Endothelial cell of umbilical vein (primary cell): Measurements from ENCODE around the gene KY. TPM values are rescaled to one million over a fixed set of nuclear protein-coding genes. Genes with fewer than 3 reads are reported as not detected.

Experiments
- BruUV-seq: library from RNA; stranded (reverse); fragments of 400-500 nt; replicated peaks from 2 replicates; lab custom pipeline; 2021; lab: Mats Ljungman, UMichigan
- CTCF ChIA-PET: fragments of 300-600, 350-600 bp; sonication (Branson Sonifier 250); formaldehyde crosslinking; loops from one replicate; lab custom pipeline; 2021; ENCODE audit warnings: antibody characterized with exemption, inconsistent platforms; lab: Charles Lee
- POLR2A ChIA-PET: fragments of 300-600, 350-600 bp; sonication (Branson Sonifier 250); formaldehyde crosslinking; loops from one replicate; lab custom pipeline; 2021; ENCODE audit warnings: antibody characterized with exemption, inconsistent platforms; lab: Charles Lee
- DNase-seq: peaks from one replicate; pipeline ENCODE4 v3.0.0-alpha.2; 2011; ENCODE audit warnings: low read depth, low spot score
- FAIRE-seq: peaks from 2 replicates; lab custom pipeline; 2011; peaks lifted over from hg19 to GRCh38; lab: Jason Lieb, UNC
- H2AFZ ChIP-seq: 2 replicates; pipeline ENCODE4 v1.6.0; 2012; ENCODE audit warnings: low read depth, low read length, control low read depth, inconsistent platforms
- H3K27ac ChIP-seq: 2 replicates; pipeline ENCODE4 v1.5.1; 2011; ENCODE audit warnings: low read depth, mild to moderate bottlenecking, control low read depth, low read length, moderate library complexity; ENCODE audit not compliant: insufficient read depth
- H3K27me3 ChIP-seq, 2 experiments: 2 replicates each; pipeline versions ENCODE4 v1.6.0 to v1.6.1; 2011; ENCODE audit warnings: low read length in 2 of 2, mixed read lengths in 1 of 2; ENCODE audit not compliant: control insufficient read depth in 2 of 2, insufficient read depth in 2 of 2
- H3K36me3 ChIP-seq, 2 experiments: 2 replicates in 1 of 2; 3 replicates in 1 of 2; pipeline ENCODE4 v1.5.1; 2011; ENCODE audit warnings: low read length in 2 of 2, mild to moderate bottlenecking in 1 of 2, moderate library complexity in 1 of 2; ENCODE audit not compliant: control insufficient read depth in 2 of 2, insufficient read depth in 2 of 2; ENCODE audit errors: extremely low read depth in 1 of 2
- H3K4me1 ChIP-seq: 3 replicates; pipeline ENCODE4 v1.5.1; 2011; ENCODE audit warnings: mild to moderate bottlenecking, low read length; ENCODE audit not compliant: control insufficient read depth, insufficient read depth; ENCODE audit errors: extremely low read depth
- H3K4me2 ChIP-seq: 2 replicates; pipeline ENCODE4 v1.6.1; 2011; ENCODE audit warnings: low read length, control low read depth, mixed read lengths; ENCODE audit not compliant: insufficient read depth
- H3K4me3 ChIP-seq, 3 experiments: fragments of 200-600 bp in 1 of 3; sonication (generic), shearing (Covaris generic) in 1 of 3; replicated peaks in 1 of 3; 2 replicates each; pipeline ENCODE4 v1.5.1; 2011 to 2016; ENCODE audit warnings: control low read depth in 3 of 3, low read length in 3 of 3, mild to moderate bottlenecking in 2 of 3, inconsistent platforms in 1 of 3, low read depth in 1 of 3, moderate library complexity in 1 of 3; ENCODE audit not compliant: insufficient read depth in 1 of 3
- H3K79me2 ChIP-seq: 2 replicates; pipeline ENCODE4 v1.6.0; 2012; ENCODE audit warnings: low read length, inconsistent platforms; ENCODE audit not compliant: control insufficient read depth, insufficient read depth
- H3K9ac ChIP-seq: replicated peaks from 2 replicates; pipeline ENCODE3; 2011; ENCODE audit warnings: low read length, control low read depth; ENCODE audit not compliant: insufficient read depth; ENCODE audit errors: extremely low read depth
- H3K9me1 ChIP-seq: replicated peaks from 3 replicates; pipeline ENCODE4 v1.6.0; 2011; ENCODE audit warnings: mild to moderate bottlenecking, low read length; ENCODE audit not compliant: control insufficient read depth, insufficient read depth; ENCODE audit errors: extremely low read depth
- H3K9me3 ChIP-seq: replicated peaks from 2 replicates; pipeline ENCODE4 v1.5.1; 2012; ENCODE audit warnings: low read length, inconsistent platforms; ENCODE audit not compliant: control insufficient read depth, insufficient read depth
- H4K20me1 ChIP-seq: replicated peaks from 2 replicates; pipeline ENCODE3; 2011; ENCODE audit warnings: mild to moderate bottlenecking, low read length; ENCODE audit not compliant: control insufficient read depth, insufficient read depth; ENCODE audit errors: extremely low read depth
- CTCF ChIP-seq, 2 donors: IDR thresholded peaks; 1 replicate in 1 of 2; 2 replicates in 1 of 2; pipeline ENCODE4 v1.5.1; 2011; ENCODE audit warnings: low read length in 2 of 2, mild to moderate bottlenecking in 2 of 2, moderate library complexity in 2 of 2, control low read depth in 1 of 2, inconsistent platforms in 1 of 2, low read depth in 1 of 2; ENCODE audit not compliant: insufficient read depth in 1 of 2; ENCODE audit errors: extremely low read depth in 1 of 2
- EZH2 ChIP-seq: IDR thresholded peaks from 2 replicates; pipeline ENCODE4 v1.6.1; 2012; ENCODE audit warnings: borderline replicate concordance, low read depth, mild to moderate bottlenecking, moderate library complexity, low read length, inconsistent platforms; ENCODE audit not compliant: severe bottlenecking
- FOS ChIP-seq: IDR thresholded peaks from 2 replicates; pipeline ENCODE4 v1.6.1; 2011; ENCODE audit warnings: mild to moderate bottlenecking, low read length, moderate library complexity, borderline replicate concordance; ENCODE audit not compliant: insufficient read depth
- GATA2 ChIP-seq: IDR thresholded peaks from 2 replicates; pipeline ENCODE4 v1.7.0; 2011; ENCODE audit warnings: low read depth, mild to moderate bottlenecking, moderate library complexity, mixed read lengths, low read length; ENCODE audit not compliant: insufficient read length, insufficient read depth
- JUN ChIP-seq: IDR thresholded peaks from 2 replicates; pipeline ENCODE4 v1.6.1; 2011; ENCODE audit warnings: borderline replicate concordance, low read depth; ENCODE audit not compliant: insufficient read length, insufficient read depth
- MAX ChIP-seq: IDR thresholded peaks from 2 replicates; pipeline ENCODE4 v1.6.1; 2011; ENCODE audit not compliant: insufficient read depth, insufficient read length
- MYC ChIP-seq: IDR thresholded peaks from one replicate; pipeline ENCODE4 v1.6.1; 2011; ENCODE audit warnings: mild to moderate bottlenecking, low read depth, low read length
- POLR2A ChIP-seq: IDR thresholded peaks from 2 replicates; pipeline ENCODE4 v1.6.1; 2012; ENCODE audit warnings: low read depth, mild to moderate bottlenecking, control low read depth, low read length
- POLR2AphosphoS5 ChIP-seq: IDR thresholded peaks from 2 replicates; pipeline ENCODE4 v1.6.1; 2012; ENCODE audit warnings: low read depth, mild to moderate bottlenecking, control low read depth, low read length, moderate library complexity; ENCODE audit not compliant: insufficient read depth
- dilution Hi-C: fragments of 300-500 bp; cut with MboI; formaldehyde crosslinking; loops from one replicate; pipeline ENCODE4 v1.15.0; 2019; ENCODE audit warnings: low sequenced_read_pairs; ENCODE audit not compliant: extremely low pct_ligation_motif_present
- intact Hi-C: fragments of 100-400 bp; cut with micrococcal nuclease; formaldehyde crosslinking; loops from one replicate; pipeline ENCODE4 v1.10.0; 2022
- polyA plus RNA-seq, 4 experiments: library from polyadenylated mRNA; depleted of rRNA in 3 of 4; stranded (reverse) in 3 of 4; unstranded in 1 of 4; fragments of >200 nt; gene quantifications; 2 replicates each; pipeline versions ENCODE4 v1.2.1 to v1.2.3, GENCODE V29; 2011 to 2012; ENCODE audit warnings: missing spikeins in 1 of 4
- total RNA-seq: library from RNA; stranded (reverse); gene quantifications from 2 replicates; pipeline ENCODE4 v1.2.3, GENCODE V29; 2021

The KY gene
- total and polyA plus RNA-seq, 2 donors (not counting 3 experiments of a cell fraction or from before 2014, with no cell fraction given): not detected

- H3K4me2 ChIP-seq: no peak overlapping the region
- no peaks in the 10 kb centered on the region for H3K9me3 ChIP-seq
- no TSS peak for BruUV-seq
- no peaks in the 10 kb centered on the region for H3K4me1 ChIP-seq
- no peaks in the 10 kb centered on the region for H4K20me1 ChIP-seq
- H3K27me3 ChIP-seq: peaks cover 0 to 9% of the 10 kb centered on the region in 2 experiments
- CTCF ChIA-PET: interaction anchor here (1.0 to 1.5 kb wide), 2 partner anchors 12 to 126 kb away, joined by 3 read pairs; no protein-coding TSS in a partner anchor
- H2AFZ ChIP-seq: no peak overlapping the region
- TF ChIP-seq FOS: no peak
- TF ChIP-seq EZH2: no peak
- no peak for TF ChIP-seq GATA2
- TF ChIP-seq MYC: no peak
- TF ChIP-seq CTCF (IDR thresholded peaks at IDR 0.05; ENCODE audit: extremely low read depth in 1 of 2, insufficient read depth in 1 of 2, low read depth in 1 of 2, low read length in 2 of 2): no peak
- TF ChIP-seq MAX: no peak
- no peak for TF ChIP-seq JUN
- TF ChIP-seq POLR2A: no peak
- no peak for TF ChIP-seq POLR2AphosphoS5
- POLR2A ChIA-PET: no interaction called here
- H3K9me1 ChIP-seq: no peaks in the 10 kb centered on the region
- H3K9ac ChIP-seq: no peak overlapping the region
- DNase-seq: no peak
- no peak for FAIRE-seq
- intact Hi-C loops (no loop called here), dilution Hi-C loops (no loop called here)
- H3K36me3 ChIP-seq: no peaks in the 10 kb centered on the region
- H3K79me2 ChIP-seq: no peaks in the 10 kb centered on the region
- no peak overlapping the region for H3K4me3 ChIP-seq
- H3K27ac ChIP-seq: no peak overlapping the region
These were observed 21.9 kb downstream of the KY start for GRCh38 chr3:134628884-134629283.
